MCF 10A (cell line): ENCODE data around the gene ABLIM2. TPM values are rescaled to one million over a fixed set of nuclear protein-coding genes. Genes with fewer than 3 reads are reported as not detected.
A peak's percentile ranks its signal among the peaks of the same experiment; 100 is the strongest.

Experiments used
- BruUV-seq: library from RNA; stranded (reverse); fragments of 400-500 nt; replicated peaks from 2 replicates; lab custom pipeline; 2021; lab: Mats Ljungman, UMichigan
- CTCF ChIA-PET: fragments of 300-600 bp; sonication (Branson Sonifier 250); formaldehyde crosslinking; extraction: SDS; loops from one replicate; lab custom pipeline; 2021; ENCODE audit warnings: antibody characterized with exemption, inconsistent platforms; lab: Yijun Ruan, JAX
- POLR2A ChIA-PET: fragments of 300-600, 350-650 bp; sonication (Branson Sonifier 250); formaldehyde crosslinking; extraction: SDS; loops from one replicate; lab custom pipeline; 2020; ENCODE audit warnings: antibody characterized with exemption, inconsistent platforms; lab: Yijun Ruan, JAX
- DNase-seq: peaks from one replicate; pipeline ENCODE4 v3.0.0-alpha.2; 2018; ENCODE audit not compliant: unreplicated experiment
- H3K27ac Mint-ChIP-seq: one replicate; pipeline ENCODE4 v1.8.0; 2022; ENCODE audit warnings: mild to moderate bottlenecking, low read depth, mixed read lengths; ENCODE audit not compliant: unreplicated experiment
- H3K27me3 Mint-ChIP-seq: one replicate; pipeline ENCODE4 v1.8.0; 2022; ENCODE audit warnings: mixed read lengths; ENCODE audit not compliant: insufficient read depth, unreplicated experiment
- H3K36me3 Mint-ChIP-seq: one replicate; pipeline ENCODE4 v1.8.0; 2022; ENCODE audit warnings: mild to moderate bottlenecking, moderate library complexity, mixed read lengths; ENCODE audit not compliant: insufficient read depth, unreplicated experiment
- H3K4me1 Mint-ChIP-seq: one replicate; pipeline ENCODE4 v1.8.0; 2022; ENCODE audit warnings: mixed read lengths; ENCODE audit not compliant: insufficient read depth, unreplicated experiment
- H3K4me3 Mint-ChIP-seq: one replicate; pipeline ENCODE4 v1.8.0; 2022; ENCODE audit warnings: mild to moderate bottlenecking, moderate library complexity, mixed read lengths; ENCODE audit not compliant: unreplicated experiment
- H3K9me3 Mint-ChIP-seq: one replicate; pipeline ENCODE4 v1.8.0; 2022; ENCODE audit warnings: mixed read lengths; ENCODE audit not compliant: unreplicated experiment
- intact Hi-C: fragments of 100-400 bp; cut with micrococcal nuclease; formaldehyde crosslinking; loops from 2 replicates; pipeline ENCODE4 v1.14.1; 2022
- total RNA-seq: library from RNA; stranded (reverse); gene quantifications from 2 replicates; pipeline ENCODE4 v1.2.3, GENCODE V29; 2022
- TF ChIP-seq, protein P1 (sequence below): fragments of 200-600 bp; IDR thresholded peaks from one replicate; pipeline ENCODE4 v1.8.0; 2022; ENCODE audit warnings: antibody characterized with exemption, mild to moderate bottlenecking; ENCODE audit not compliant: unreplicated experiment

The ABLIM2 gene
- total RNA-seq, 1 experiment from 2014 or later = 5.3 TPM

DNA sequence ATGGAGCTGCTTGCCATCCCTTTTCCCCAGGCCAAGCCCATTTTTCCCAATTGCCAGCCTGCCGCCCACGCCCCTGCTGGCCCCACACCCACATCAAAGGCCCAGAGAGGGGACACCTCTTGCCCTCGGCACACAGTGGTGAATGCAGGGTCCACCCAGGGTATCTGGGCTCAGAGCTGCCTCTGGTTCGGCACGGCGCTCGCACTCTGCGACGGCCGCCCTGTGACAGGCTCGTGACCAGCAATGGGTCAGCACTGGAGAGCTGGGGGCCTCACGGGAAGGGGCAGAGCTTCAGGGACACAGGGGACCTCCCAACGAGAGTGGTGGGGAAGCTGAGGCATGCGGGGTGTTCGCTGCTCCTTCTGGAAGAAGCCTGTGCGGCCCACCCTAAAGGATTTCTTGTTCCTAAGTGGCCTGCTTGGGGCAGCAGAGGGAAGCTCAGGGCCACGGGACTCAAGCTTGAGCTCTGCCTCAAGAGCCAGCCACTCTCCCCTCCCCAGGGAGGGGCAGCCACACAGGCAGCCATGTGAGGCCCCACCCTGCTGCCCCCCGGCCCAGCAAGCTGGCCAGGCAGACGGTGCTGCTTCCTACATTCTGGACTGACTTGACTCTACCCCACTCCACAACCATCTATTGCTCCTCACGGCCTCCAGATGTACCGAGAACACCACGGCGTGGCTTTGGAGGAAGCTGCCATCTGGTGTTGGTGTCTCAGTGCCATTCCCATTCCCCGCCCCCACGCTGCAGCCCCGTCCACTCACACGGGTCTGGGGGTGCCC lies 73.7 kb downstream of the ABLIM2 start:
- BruUV-seq = no TSS peak
- intact Hi-C loops = no loop called here
- H3K4me3 Mint-ChIP-seq = no peak overlapping the region
- no peak overlapping the region for H3K27ac Mint-ChIP-seq
- CTCF ChIA-PET = interaction anchor here (1.4 kb wide), 1 partner anchor 92 kb away, joined by 3 read pairs; no protein-coding TSS in a partner anchor
- DNase-seq = no peak
- H3K4me1 Mint-ChIP-seq = peaks cover 6% of the 10 kb centered on the region
- peaks cover 34% of the 10 kb centered on the region for H3K27me3 Mint-ChIP-seq
- TF ChIP-seq, protein P1, sequence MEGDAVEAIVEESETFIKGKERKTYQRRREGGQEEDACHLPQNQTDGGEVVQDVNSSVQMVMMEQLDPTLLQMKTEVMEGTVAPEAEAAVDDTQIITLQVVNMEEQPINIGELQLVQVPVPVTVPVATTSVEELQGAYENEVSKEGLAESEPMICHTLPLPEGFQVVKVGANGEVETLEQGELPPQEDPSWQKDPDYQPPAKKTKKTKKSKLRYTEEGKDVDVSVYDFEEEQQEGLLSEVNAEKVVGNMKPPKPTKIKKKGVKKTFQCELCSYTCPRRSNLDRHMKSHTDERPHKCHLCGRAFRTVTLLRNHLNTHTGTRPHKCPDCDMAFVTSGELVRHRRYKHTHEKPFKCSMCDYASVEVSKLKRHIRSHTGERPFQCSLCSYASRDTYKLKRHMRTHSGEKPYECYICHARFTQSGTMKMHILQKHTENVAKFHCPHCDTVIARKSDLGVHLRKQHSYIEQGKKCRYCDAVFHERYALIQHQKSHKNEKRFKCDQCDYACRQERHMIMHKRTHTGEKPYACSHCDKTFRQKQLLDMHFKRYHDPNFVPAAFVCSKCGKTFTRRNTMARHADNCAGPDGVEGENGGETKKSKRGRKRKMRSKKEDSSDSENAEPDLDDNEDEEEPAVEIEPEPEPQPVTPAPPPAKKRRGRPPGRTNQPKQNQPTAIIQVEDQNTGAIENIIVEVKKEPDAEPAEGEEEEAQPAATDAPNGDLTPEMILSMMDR = no peak
- POLR2A ChIA-PET = no interaction called here
- H3K9me3 Mint-ChIP-seq = no peaks in the 10 kb centered on the region
- H3K36me3 Mint-ChIP-seq = no peaks in the 10 kb centered on the region

DNA sequence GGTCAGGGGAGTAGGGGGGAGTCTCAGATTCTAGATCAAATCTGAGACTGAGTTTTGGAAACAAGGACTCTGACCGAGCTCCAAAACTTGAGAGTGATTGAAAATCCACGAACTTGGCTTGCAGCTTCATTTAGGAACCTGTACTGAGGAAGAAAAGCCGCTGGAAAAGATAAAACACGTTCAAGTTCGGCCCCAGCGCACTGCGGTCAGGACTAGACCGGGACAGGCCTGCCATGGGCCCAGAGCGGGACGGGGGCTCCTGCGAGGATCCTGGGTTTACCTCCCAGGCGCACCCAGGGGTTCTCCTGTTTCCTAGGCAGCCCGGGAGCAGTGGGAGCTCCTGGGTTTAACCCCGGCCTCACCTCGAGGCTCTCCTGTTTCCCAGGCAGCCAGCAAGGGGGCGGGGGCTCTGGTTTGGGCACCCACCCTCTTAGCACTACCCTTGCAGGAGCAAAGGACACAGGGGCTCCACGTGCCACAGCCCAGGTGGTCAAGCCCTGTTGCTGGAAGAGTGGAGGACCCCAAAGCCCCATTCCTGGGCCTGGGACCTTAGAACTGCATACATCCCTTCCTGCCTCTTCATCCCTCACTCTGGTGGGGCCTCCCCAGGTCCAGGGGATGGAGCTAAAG lies 74.5 kb downstream of the ABLIM2 start:
- H3K27ac Mint-ChIP-seq = no peak overlapping the region
- no TSS peak for BruUV-seq
- H3K9me3 Mint-ChIP-seq = no peaks in the 10 kb centered on the region
- TF ChIP-seq, protein P1 = no peak
- intact Hi-C loops = no loop called here
- ChIA-PET CTCF (no interaction called here), POLR2A (no interaction called here)
- no peak overlapping the region for H3K4me3 Mint-ChIP-seq
- H3K36me3 Mint-ChIP-seq = no peaks in the 10 kb centered on the region
- peaks cover 6% of the 10 kb centered on the region for H3K4me1 Mint-ChIP-seq
- peaks cover 35% of the 10 kb centered on the region for H3K27me3 Mint-ChIP-seq
- DNase-seq = no peak

DNA sequence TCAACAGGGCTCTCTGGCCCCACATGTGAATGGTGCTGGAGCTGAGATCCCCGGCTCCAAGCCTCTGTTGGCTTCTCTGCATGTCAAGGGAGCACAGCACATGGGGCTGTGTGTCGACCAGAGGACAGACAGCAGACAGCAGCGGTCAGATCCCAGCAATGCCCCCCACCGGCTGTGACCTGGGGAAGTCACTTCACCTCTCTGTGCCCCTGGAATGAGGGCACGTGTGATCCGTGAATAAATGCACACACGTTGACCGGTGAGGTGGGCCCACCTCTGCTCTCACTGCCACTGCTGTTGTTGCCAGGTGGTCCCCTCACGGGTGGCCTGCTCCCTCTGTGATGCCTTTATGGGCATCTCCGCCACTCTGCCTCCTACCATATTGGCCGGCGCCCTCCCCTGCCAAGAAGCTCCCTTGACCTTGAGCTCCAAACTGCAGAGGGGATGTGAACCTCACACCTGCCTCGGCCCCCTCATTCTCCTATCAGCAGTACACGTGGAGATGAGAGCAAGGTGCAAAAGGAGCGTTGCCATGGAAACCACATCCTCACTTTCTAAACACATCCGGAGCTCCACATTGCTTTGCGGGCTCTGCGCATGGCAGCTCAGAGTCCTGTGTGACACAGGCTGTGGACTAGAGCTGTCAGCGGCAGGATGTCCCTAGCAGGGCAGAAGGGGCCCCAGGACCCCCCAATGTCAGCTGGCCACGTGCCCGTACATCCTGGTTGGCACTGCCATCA lies 75.4 kb downstream of the ABLIM2 start:
- intact Hi-C loops = no loop called here
- CTCF ChIA-PET = no interaction called here
- DNase-seq = no peak
- peaks cover 6% of the 10 kb centered on the region for H3K4me1 Mint-ChIP-seq
- TF ChIP-seq, protein P1 = no peak
- H3K27me3 Mint-ChIP-seq = peaks cover 35% of the 10 kb centered on the region
- no peak overlapping the region for H3K4me3 Mint-ChIP-seq
- H3K27ac Mint-ChIP-seq = no peak overlapping the region
- POLR2A ChIA-PET = no interaction called here
- BruUV-seq = no TSS peak
- no peaks in the 10 kb centered on the region for H3K36me3 Mint-ChIP-seq
- H3K9me3 Mint-ChIP-seq = no peaks in the 10 kb centered on the region

DNA sequence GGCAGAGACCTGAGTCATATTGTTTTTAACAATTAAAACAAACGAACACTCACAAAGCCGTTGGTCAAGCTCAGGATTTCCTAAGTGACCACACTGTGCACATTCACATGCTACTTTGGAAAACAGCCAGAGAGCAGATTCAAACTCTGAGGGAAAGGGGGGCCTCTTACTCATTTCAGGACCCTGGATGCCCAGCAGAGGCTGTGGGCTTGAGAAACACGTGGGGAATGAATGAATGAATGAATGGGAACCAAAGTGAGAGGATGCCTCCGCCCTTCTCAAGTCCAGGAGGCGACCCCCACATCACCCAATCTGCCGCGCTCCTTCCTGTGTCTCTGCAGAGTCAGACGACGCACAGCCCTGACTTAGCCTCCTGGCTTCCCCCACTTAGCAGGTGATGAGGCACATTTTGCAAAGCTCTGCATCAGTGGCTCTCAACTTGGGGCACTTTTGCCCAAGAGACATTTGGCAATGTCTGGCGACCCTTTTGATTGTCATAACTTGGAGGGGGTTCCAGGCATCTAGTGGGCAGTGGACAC lies 76.0 kb downstream of the ABLIM2 start:
- Mint-ChIP-seq H3K4me1 (peaks cover 6% of the 10 kb centered on the region), H3K9me3 (no peaks in the 10 kb centered on the region), H3K27ac (no peak overlapping the region), H3K36me3 (no peaks in the 10 kb centered on the region), H3K4me3 (no peak overlapping the region), H3K27me3 (peaks cover 35% of the 10 kb centered on the region)
- intact Hi-C loops = no loop called here
- ChIA-PET POLR2A (no interaction called here), CTCF (no interaction called here)
- peak; percentile 70 for DNase-seq
- BruUV-seq = no TSS peak
- TF ChIP-seq, protein P1 = no peak
